K562 (cell line): Measurements from ENCODE around the gene POLR3A. TPM values are rescaled to one million over a fixed set of nuclear protein-coding genes. Genes with fewer than 3 reads are reported as not detected.

ENCODE experiments used
- BHLHE40 ChIP-seq: IDR thresholded peaks from 2 replicates; pipeline ENCODE4 v1.6.1; 2011; ENCODE audit warnings: low read length, improper control_type of control experiment
- ELF1 ChIP-seq: fragments of 200-800 bp; sonication (Bioruptor generic); IDR thresholded peaks from 2 replicates; pipeline ENCODE4 v1.6.1; 2016; ENCODE audit warnings: missing genetic modification characterization, missing compliant biosample characterization
- ELF4 ChIP-seq: fragments of 450-650 bp; formaldehyde crosslinking; IDR thresholded peaks from 2 replicates; pipeline ENCODE4 v1.4.0; 2022; ENCODE audit warnings: missing genetic modification characterization
- ETV5 ChIP-seq: sonication (generic); formaldehyde crosslinking; IDR thresholded peaks from 2 replicates; pipeline ENCODE4 v1.4.0; 2020; ENCODE audit warnings: low read depth, mild to moderate bottlenecking, missing genetic modification reagents
- MED1 ChIP-seq: sonication (generic); formaldehyde crosslinking; IDR thresholded peaks from 2 replicates; pipeline ENCODE4 v1.8.1; 2023; ENCODE audit warnings: missing genetic modification reagents, borderline replicate concordance
- NEUROD1 ChIP-seq: fragments of 150-350 bp; IDR thresholded peaks from 2 replicates; pipeline ENCODE4 v1.6.1; 2014; ENCODE audit warnings: borderline replicate concordance, low read length, low read depth; ENCODE audit not compliant: partially characterized antibody
- NFE2L1 ChIP-seq: fragments of 450-650 bp; IDR thresholded peaks from 2 replicates; pipeline ENCODE4 v1.6.1; 2016; ENCODE audit warnings: missing genetic modification characterization, low read depth, mild to moderate bottlenecking, missing compliant biosample characterization, moderate library complexity, borderline replicate concordance
- NR2C2 ChIP-seq, 2 experiments: fragments of 200-800 bp in 1 of 2; sonication (Bioruptor generic) in 1 of 2; sonication (generic) in 1 of 2; formaldehyde crosslinking in 1 of 2; IDR thresholded peaks; 2 replicates each; pipeline versions ENCODE4 v1.6.1 to v1.8.0; 2016 to 2022; ENCODE audit warnings: mild to moderate bottlenecking in 1 of 2, missing compliant biosample characterization in 1 of 2, missing genetic modification characterization in 1 of 2, missing genetic modification reagents in 1 of 2
- RBFOX2 ChIP-seq: fragments of 200-400 bp; formaldehyde crosslinking; IDR thresholded peaks from 2 replicates; pipeline ENCODE4 v1.6.1; 2017; ENCODE audit warnings: low read depth, mild to moderate bottlenecking, low read length, moderate library complexity
- STAT5B ChIP-seq: fragments of 250-450 bp; sonication (Bioruptor Pico); IDR thresholded peaks from 2 replicates; pipeline ENCODE4 v1.8.0; 2021; ENCODE audit warnings: mild to moderate bottlenecking, inconsistent platforms
- STAT6 ChIP-seq: sonication (generic); formaldehyde crosslinking; IDR thresholded peaks from 2 replicates; pipeline ENCODE4 v1.8.1; 2023; ENCODE audit warnings: mild to moderate bottlenecking, missing genetic modification reagents
- TCF15 ChIP-seq: fragments of 250-450 bp; sonication (Bioruptor Pico); IDR thresholded peaks from 2 replicates; pipeline ENCODE4 v1.8.0; 2022; ENCODE audit warnings: moderate library complexity, mild to moderate bottlenecking, inconsistent platforms
- ZBTB7A ChIP-seq: IDR thresholded peaks from 2 replicates; pipeline ENCODE4 v1.6.1; 2011; ENCODE audit warnings: low read depth, mild to moderate bottlenecking, low read length, moderate library complexity, borderline replicate concordance; ENCODE audit not compliant: control insufficient read depth
- ZNF217 ChIP-seq: sonication (generic); formaldehyde crosslinking; IDR thresholded peaks from 2 replicates; pipeline ENCODE4 v1.8.0; 2022; ENCODE audit warnings: mild to moderate bottlenecking, missing genetic modification reagents
- polyA plus RNA-seq, 8 experiments: library from polyadenylated mRNA; depleted of rRNA in 4 of 8; stranded (reverse) in 5 of 8; unstranded in 3 of 8; fragments of >200 nt; fragmentation: Nextera tagmentation in 2 of 8; fragmentation: Illumina TruSeq in 1 of 8; extraction: Ambion mirVana in 2 of 8; extraction: Trizol in 1 of 8; gene quantifications; 2 replicates each; pipeline versions ENCODE4 v1.2.1 to v1.2.3, GENCODE V29; 2011 to 2014; ENCODE audit warnings: inconsistent platforms in 1 of 8, missing spikeins in 1 of 8
- total RNA-seq, 7 experiments: library from RNA; depleted of rRNA in 6 of 7; stranded (reverse); fragments of >200 nt in 6 of 7; fragmentation: Illumina TruSeq in 2 of 7; extraction: Trizol in 2 of 7; gene quantifications; 2 replicates each; pipeline versions ENCODE4 v1.2.1 to v1.2.3, GENCODE V29; 2011 to 2021; ENCODE audit warnings: low replicate concordance in 1 of 7
- TF ChIP-seq, protein P1 (sequence below): sonication (generic); formaldehyde crosslinking; IDR thresholded peaks from 2 replicates; pipeline ENCODE4 v1.8.0; 2022; ENCODE audit warnings: mild to moderate bottlenecking, missing genetic modification reagents
- TF ChIP-seq, protein P2 (sequence below), 2 experiments: fragments of 200-800 bp in 1 of 2; sonication (Bioruptor generic) in 1 of 2; sonication (generic) in 1 of 2; formaldehyde crosslinking in 1 of 2; IDR thresholded peaks in 1 of 2; conservative IDR thresholded peaks in 1 of 2; 2 replicates each; pipeline versions ENCODE4 v1.5.0 to v1.6.1; 2016 to 2020; ENCODE audit warnings: missing compliant biosample characterization in 1 of 2, missing genetic modification characterization in 1 of 2, missing genetic modification reagents in 1 of 2
- TF ChIP-seq, protein P3 (sequence below): sonication (generic); formaldehyde crosslinking; IDR thresholded peaks from 2 replicates; pipeline ENCODE4 v1.8.0; 2022; ENCODE audit warnings: mild to moderate bottlenecking, missing genetic modification reagents

The POLR3A gene
- total and polyA plus RNA-seq, 9 of the 15 experiments (the other 6 are each of a cell fraction or from before 2014, with no cell fraction given) = 14.9 to 37.0 (median 26.7) TPM

DNA sequence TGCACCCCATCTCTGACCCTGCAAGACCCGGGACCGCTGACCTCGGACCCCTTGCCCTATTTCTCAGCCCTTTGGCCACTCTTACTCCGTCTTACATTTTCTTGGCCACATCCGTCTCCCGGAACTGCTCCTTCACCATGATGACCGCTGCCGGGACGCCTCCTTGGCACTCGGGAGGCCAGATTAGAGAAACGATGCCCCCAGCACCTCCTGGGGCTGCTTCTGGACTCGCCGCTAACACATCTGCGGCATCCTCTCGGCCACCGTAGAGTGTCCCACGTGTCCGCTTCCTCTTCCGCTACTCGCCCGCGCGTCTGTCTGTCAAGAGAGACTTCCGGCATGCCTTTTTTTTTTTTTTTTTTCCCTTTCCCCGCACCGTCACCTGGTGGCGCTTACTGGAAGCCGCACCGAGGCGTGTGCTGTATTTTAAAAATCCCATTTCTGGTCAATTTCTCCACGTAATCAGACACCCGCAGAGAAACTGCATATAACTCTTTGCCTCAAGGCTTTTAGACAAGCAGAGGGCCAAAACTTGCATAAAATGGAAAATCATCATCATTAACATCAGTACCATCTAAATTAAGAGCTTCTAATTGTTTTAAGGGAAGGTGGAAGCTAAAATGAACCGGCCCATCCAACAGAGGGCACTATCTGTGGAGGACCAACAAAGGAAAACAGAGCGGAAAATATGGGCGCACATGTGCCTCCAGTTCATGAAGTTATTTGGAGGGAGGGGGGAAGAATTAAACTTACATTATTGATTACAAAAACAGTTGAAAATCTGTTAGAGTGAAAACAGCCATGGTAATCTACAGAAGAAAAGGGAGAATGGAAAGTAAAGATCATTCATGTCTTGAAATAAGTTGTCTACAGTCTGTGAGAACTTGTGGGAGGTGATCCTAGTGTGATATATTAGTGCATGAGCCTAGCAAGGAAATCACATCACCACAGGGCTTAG lies at the start of gene POLR3A (continued):
- peak; percentile 58; the same call in 1 of the 2 replicates for TF ChIP-seq ZBTB7A
- peak; percentile 92 for TF ChIP-seq NEUROD1
- peak; percentile 85 for TF ChIP-seq RBFOX2
- peak; percentile 49 for TF ChIP-seq BHLHE40
- TF ChIP-seq, protein P1, sequence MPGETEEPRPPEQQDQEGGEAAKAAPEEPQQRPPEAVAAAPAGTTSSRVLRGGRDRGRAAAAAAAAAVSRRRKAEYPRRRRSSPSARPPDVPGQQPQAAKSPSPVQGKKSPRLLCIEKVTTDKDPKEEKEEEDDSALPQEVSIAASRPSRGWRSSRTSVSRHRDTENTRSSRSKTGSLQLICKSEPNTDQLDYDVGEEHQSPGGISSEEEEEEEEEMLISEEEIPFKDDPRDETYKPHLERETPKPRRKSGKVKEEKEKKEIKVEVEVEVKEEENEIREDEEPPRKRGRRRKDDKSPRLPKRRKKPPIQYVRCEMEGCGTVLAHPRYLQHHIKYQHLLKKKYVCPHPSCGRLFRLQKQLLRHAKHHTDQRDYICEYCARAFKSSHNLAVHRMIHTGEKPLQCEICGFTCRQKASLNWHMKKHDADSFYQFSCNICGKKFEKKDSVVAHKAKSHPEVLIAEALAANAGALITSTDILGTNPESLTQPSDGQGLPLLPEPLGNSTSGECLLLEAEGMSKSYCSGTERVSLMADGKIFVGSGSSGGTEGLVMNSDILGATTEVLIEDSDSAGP (CRISPR knock-in tag) = peak; percentile 53; the same call in 1 of the 2 replicates
- TF ChIP-seq, protein P2, sequence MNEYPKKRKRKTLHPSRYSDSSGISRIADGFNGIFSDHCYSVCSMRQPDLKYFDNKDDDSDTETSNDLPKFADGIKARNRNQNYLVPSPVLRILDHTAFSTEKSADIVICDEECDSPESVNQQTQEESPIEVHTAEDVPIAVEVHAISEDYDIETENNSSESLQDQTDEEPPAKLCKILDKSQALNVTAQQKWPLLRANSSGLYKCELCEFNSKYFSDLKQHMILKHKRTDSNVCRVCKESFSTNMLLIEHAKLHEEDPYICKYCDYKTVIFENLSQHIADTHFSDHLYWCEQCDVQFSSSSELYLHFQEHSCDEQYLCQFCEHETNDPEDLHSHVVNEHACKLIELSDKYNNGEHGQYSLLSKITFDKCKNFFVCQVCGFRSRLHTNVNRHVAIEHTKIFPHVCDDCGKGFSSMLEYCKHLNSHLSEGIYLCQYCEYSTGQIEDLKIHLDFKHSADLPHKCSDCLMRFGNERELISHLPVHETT (CRISPR knock-in tag; conservative IDR thresholded peaks at IDR 0.05 in 1 of 2, IDR thresholded peaks at IDR 0.05 in 1 of 2) = peak in 1 of 2 experiments; percentile 85; a peak in 2 of 4 replicates
- TF ChIP-seq, protein P3, sequence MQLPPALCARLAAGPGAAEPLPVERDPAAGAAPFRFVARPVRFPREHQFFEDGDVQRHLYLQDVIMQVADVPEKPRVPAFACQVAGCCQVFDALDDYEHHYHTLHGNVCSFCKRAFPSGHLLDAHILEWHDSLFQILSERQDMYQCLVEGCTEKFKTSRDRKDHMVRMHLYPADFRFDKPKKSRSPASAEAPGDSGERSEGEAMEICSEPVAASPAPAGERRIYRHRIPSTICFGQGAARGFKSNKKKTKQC (CRISPR knock-in tag) = peak; percentile 81; the same call in 1 of the 2 replicates
- peak; percentile 80 for TF ChIP-seq ETV5 (CRISPR knock-in tag)
- TF ChIP-seq TCF15 (CRISPR knock-in tag) = peak; percentile 75; the same call in 1 of the 2 replicates
- TF ChIP-seq STAT5B = no peak
- TF ChIP-seq NFE2L1 (tag) = no peak
- TF ChIP-seq STAT6 (CRISPR knock-in tag) = no peak
- peak; percentile 57; the same call in 1 of the 2 replicates for TF ChIP-seq ELF4 (CRISPR knock-in tag)
- no peak for TF ChIP-seq ZNF217
- TF ChIP-seq MED1 (CRISPR knock-in tag) = no peak
- peak; percentile 64; the same call in 1 of the 2 replicates for TF ChIP-seq NR2C2 (CRISPR knock-in tag; IDR thresholded peaks at IDR 0.05)
- TF ChIP-seq NR2C2 (tag; IDR thresholded peaks at IDR 0.05) = peak; percentile 89
- TF ChIP-seq ELF1 = peak; percentile 96
